Transverse colon (tissue), 4 donors: ENCODE measurements around the gene PIM2. TPM values are rescaled to one million over a fixed set of nuclear protein-coding genes. Genes with fewer than 3 reads are reported as not detected.

Source experiments
- small RNA-seq, 4 donors: library from RNA; depleted of rRNA; stranded (forward); fragments of <200 nt; gene quantifications; one replicate each; pipeline ENCODE3, GENCODE V24; 2016
- total RNA-seq, 4 donors: library from RNA; depleted of rRNA; stranded (reverse); fragments of >200 nt; gene quantifications; one replicate each; pipeline ENCODE4 v1.1.0, GENCODE V29; 2016

Gene PIM2
- total RNA-seq, 4 donors from 2014 or later: 11.2 to 50.7 (median 20.6) TPM; not detected in 1

Small RNAs within 50 kb of the gene (small RNA-seq; reads per million reads assigned to genes)
- gene RNU6-722P: 0 reads per million in 4 donors

Other genes starting within 250 kb of the PIM2 start
- gene WAS, start 235.2 kb downstream of the PIM2 start, total RNA-seq: 10 to 100 TPM in 1 of 4 donors, 1 to 10 TPM in 3; 3.2 to 13.1 (median 6.3) TPM
- 1 to 10 TPM in 3 of 4 donors, under 1 TPM in 1; 1.00 to 5.3 (median 4.4) TPM for gene SUV39H1, start 222.3 kb downstream of the PIM2 start, total RNA-seq
- gene GLOD5, start 157.3 kb downstream of the PIM2 start, total RNA-seq: 10 to 100 TPM in 1 of 4 donors, 1 to 10 TPM in 1, not detected in 2; 4.8 to 18.4 TPM
- not detected for gene GATA1, start 132.4 kb downstream of the PIM2 start, total RNA-seq
- gene HDAC6, start 117.0 kb downstream of the PIM2 start, total RNA-seq: 100 to 1,000 TPM in 2 of 4 donors, 10 to 100 TPM in 2; 74.4 to 105 (median 93.3) TPM
- not detected for gene ERAS, start 92.5 kb downstream of the PIM2 start, total RNA-seq
- gene PCSK1N, start 83.4 kb downstream of the PIM2 start, total RNA-seq: 100 to 1,000 TPM in 1 of 4 donors, 10 to 100 TPM in 3; 14.0 to 144 (median 20.4) TPM
- gene TIMM17B, start 21.3 kb downstream of the PIM2 start, total RNA-seq: 10 to 100 TPM; 26.7 to 61.3 (median 43.7) TPM
- 10 to 100 TPM; 21.7 to 92.3 (median 63.8) TPM for gene PQBP1, start 21.1 kb downstream of the PIM2 start, total RNA-seq
- 10 to 100 TPM; 29.5 to 48.3 (median 33.8) TPM for gene SLC35A2, start 7.4 kb downstream of the PIM2 start, total RNA-seq
- 10 to 100 TPM; 39.4 to 96.9 (median 40.6) TPM for gene OTUD5, start 38.6 kb upstream of the PIM2 start, total RNA-seq
- gene KCND1, start 52.8 kb upstream of the PIM2 start, total RNA-seq: under 1 TPM in 2 of 4 donors, not detected in 2; 0.95 to 0.96 TPM
- gene GRIPAP1, start 83.2 kb upstream of the PIM2 start, total RNA-seq: 100 to 1,000 TPM in 1 of 4 donors, 10 to 100 TPM in 3; 34.8 to 102 (median 52.9) TPM
- gene TFE3, start 124.3 kb upstream of the PIM2 start, total RNA-seq: 10 to 100 TPM; 31.7 to 45.6 (median 44.7) TPM
- 10 to 100 TPM in 2 of 4 donors, 1 to 10 TPM in 2; 4.4 to 19.1 (median 9.9) TPM for gene CCDC120, start 140.0 kb upstream of the PIM2 start, total RNA-seq
- 10 to 100 TPM in 2 of 4 donors, 1 to 10 TPM in 2; 3.4 to 16.8 (median 9.2) TPM for gene PRAF2, start 155.0 kb upstream of the PIM2 start, total RNA-seq
- gene WDR45, start 160.9 kb upstream of the PIM2 start, total RNA-seq: 100 to 1,000 TPM in 2 of 4 donors, 10 to 100 TPM in 2; 73.5 to 205 (median 117) TPM
- gene GPKOW, start 204.7 kb upstream of the PIM2 start, total RNA-seq: 10 to 100 TPM; 10.7 to 21.8 (median 18.0) TPM
- gene MAGIX, start 243.7 kb upstream of the PIM2 start, total RNA-seq: 10 to 100 TPM in 3 of 4 donors, 1 to 10 TPM in 1; 5.6 to 28.8 (median 12.7) TPM